H9 (cell line): Measurements from ENCODE around the gene C19orf25. TPM values are rescaled to one million over a fixed set of nuclear protein-coding genes. Genes with fewer than 3 reads are reported as not detected.
A peak's percentile ranks its signal among the peaks of the same experiment; 100 is the strongest.

Experiments
- DNase-seq: peaks from one replicate; pipeline ENCODE4 v3.0.0-alpha.2; 2017
- H2AFZ ChIP-seq: one replicate; pipeline ENCODE4 v1.6.1; 2013; ENCODE audit warnings: mild to moderate bottlenecking, low read length, control low read depth, moderate library complexity
- H2AK5ac ChIP-seq: 2 replicates; pipeline ENCODE4 v1.6.1; 2013; ENCODE audit warnings: low read length, control low read depth, mixed read lengths; ENCODE audit not compliant: insufficient read length
- H2BK120ac ChIP-seq: one replicate; pipeline ENCODE4 v1.6.1; 2013; ENCODE audit warnings: low read depth, mild to moderate bottlenecking, low read length, control low read depth, inconsistent platforms; ENCODE audit not compliant: poor library complexity, severe bottlenecking
- H2BK12ac ChIP-seq: 2 replicates; pipeline ENCODE4 v1.6.1; 2013; ENCODE audit warnings: low read length, control low read depth, mixed read lengths, low read depth; ENCODE audit not compliant: insufficient read length
- H2BK15ac ChIP-seq: 2 replicates; pipeline ENCODE4 v1.6.1; 2013; ENCODE audit warnings: low read depth, low read length, control low read depth
- H2BK20ac ChIP-seq: one replicate; pipeline ENCODE4 v1.6.1; 2013; ENCODE audit warnings: low read depth, mild to moderate bottlenecking, low read length, control low read depth, inconsistent platforms; ENCODE audit not compliant: poor library complexity, severe bottlenecking
- H2BK5ac ChIP-seq: 2 replicates; pipeline ENCODE4 v1.6.1; 2013; ENCODE audit warnings: low read length, control low read depth, mixed read lengths; ENCODE audit not compliant: insufficient read length
- H3K14ac ChIP-seq: 2 replicates; pipeline ENCODE4 v1.6.1; 2013; ENCODE audit warnings: low read length, control low read depth; ENCODE audit not compliant: insufficient read depth
- H3K18ac ChIP-seq: 2 replicates; pipeline ENCODE4 v1.6.1; 2013; ENCODE audit warnings: low read depth, mild to moderate bottlenecking, mixed read lengths, low read length, control low read depth; ENCODE audit not compliant: insufficient read length
- H3K23ac ChIP-seq: 2 replicates; pipeline ENCODE4 v1.6.1; 2013; ENCODE audit warnings: low read length, control low read depth, mixed read lengths, low read depth; ENCODE audit not compliant: insufficient read length
- H3K23me2 ChIP-seq: 2 replicates; pipeline ENCODE4 v1.6.1; 2013; ENCODE audit warnings: low read depth, mild to moderate bottlenecking, mixed read lengths, low read length, control low read depth; ENCODE audit not compliant: insufficient read length, poor library complexity, severe bottlenecking
- H3K27ac ChIP-seq: 2 replicates; pipeline ENCODE4 v1.5.1; 2013; ENCODE audit warnings: low read length, control low read depth, mixed read lengths, low read depth; ENCODE audit not compliant: insufficient read length
- H3K27me3 ChIP-seq: 2 replicates; pipeline ENCODE4 v1.6.1; 2013; ENCODE audit warnings: low read length, control low read depth, inconsistent platforms; ENCODE audit not compliant: insufficient read depth
- H3K4ac ChIP-seq: 2 replicates; pipeline ENCODE4 v1.6.1; 2013; ENCODE audit warnings: low read depth, mild to moderate bottlenecking, control low read depth, inconsistent platforms, low read length, moderate library complexity
- H3K4me1 ChIP-seq: 2 replicates; pipeline ENCODE4 v1.6.1; 2013; ENCODE audit warnings: low read length, control low read depth, inconsistent platforms; ENCODE audit not compliant: insufficient read depth
- H3K4me2 ChIP-seq: 2 replicates; pipeline ENCODE4 v1.6.1; 2013; ENCODE audit warnings: low read length, control low read depth, mixed read lengths; ENCODE audit not compliant: insufficient read length, insufficient read depth
- H3K56ac ChIP-seq: 2 replicates; pipeline ENCODE4 v1.6.1; 2013; ENCODE audit warnings: low read depth, mild to moderate bottlenecking, mixed read lengths, low read length, control low read depth; ENCODE audit not compliant: insufficient read length
- H3K79me1 ChIP-seq: 2 replicates; pipeline ENCODE4 v1.6.1; 2013; ENCODE audit warnings: low read depth, mild to moderate bottlenecking, moderate library complexity, low read length, control low read depth, inconsistent platforms; ENCODE audit not compliant: insufficient read depth, poor library complexity, severe bottlenecking
- H3K79me2 ChIP-seq: 2 replicates; pipeline ENCODE4 v1.6.1; 2013; ENCODE audit warnings: low read length, control low read depth, inconsistent platforms; ENCODE audit not compliant: insufficient read depth
- H3K9ac ChIP-seq: 2 replicates; pipeline ENCODE4 v1.6.1; 2013; ENCODE audit warnings: low read length, control low read depth, mixed read lengths; ENCODE audit not compliant: insufficient read length; ENCODE audit errors: extremely low read depth
- H3K9me3 ChIP-seq: one replicate; pipeline ENCODE4 v1.6.1; 2013; ENCODE audit warnings: low read depth, low read length, inconsistent platforms; ENCODE audit not compliant: control insufficient read depth
- H3T11ph ChIP-seq: one replicate; pipeline ENCODE4 v1.6.1; 2013; ENCODE audit warnings: mild to moderate bottlenecking, low read length, control low read depth, inconsistent platforms
- H4K20me1 ChIP-seq: one replicate; pipeline ENCODE4 v1.6.1; 2013; ENCODE audit not compliant: control insufficient read depth, insufficient read length, insufficient read depth
- H4K5ac ChIP-seq: 2 replicates; pipeline ENCODE4 v1.6.1; 2013; ENCODE audit warnings: low read depth, mild to moderate bottlenecking, mixed read lengths, low read length, control low read depth; ENCODE audit not compliant: insufficient read length
- H4K8ac ChIP-seq: replicated peaks from 2 replicates; pipeline ENCODE4 v1.6.1; 2013; ENCODE audit warnings: low read length, control low read depth, mixed read lengths, low read depth; ENCODE audit not compliant: insufficient read length
- H4K91ac ChIP-seq: 2 replicates; pipeline ENCODE4 v1.6.1; 2013; ENCODE audit warnings: low read depth, mild to moderate bottlenecking, moderate library complexity, mixed read lengths, low read length, control low read depth; ENCODE audit not compliant: insufficient read length
- H3K27ac Mint-ChIP-seq, 3 experiments: 2 replicates in 2 of 3; 3 replicates in 1 of 3; pipeline ENCODE4 v1.8.0; 2020 to 2021; ENCODE audit warnings: mixed read lengths in 3 of 3, mild to moderate bottlenecking in 1 of 3, moderate library complexity in 1 of 3
- H3K27me3 Mint-ChIP-seq: 2 replicates; pipeline ENCODE4 v1.8.0; 2021; ENCODE audit warnings: low read depth, mild to moderate bottlenecking, moderate library complexity, mixed read lengths
- H3K36me3 Mint-ChIP-seq, 3 experiments: 2 replicates in 2 of 3; 3 replicates in 1 of 3; pipeline ENCODE4 v1.8.0; 2020 to 2021; ENCODE audit warnings: low read depth in 3 of 3, mixed read lengths in 3 of 3; ENCODE audit not compliant: insufficient read depth in 1 of 3
- H3K4me1 Mint-ChIP-seq, 2 experiments: 2 replicates each; pipeline ENCODE4 v1.8.0; 2020; ENCODE audit warnings: mixed read lengths in 2 of 2
- H3K4me3 Mint-ChIP-seq, 2 experiments: 2 replicates in 1 of 2; 3 replicates in 1 of 2; pipeline ENCODE4 v1.8.0; 2020 to 2021; ENCODE audit warnings: mild to moderate bottlenecking in 2 of 2, mixed read lengths in 2 of 2, moderate library complexity in 1 of 2
- H3K9me3 Mint-ChIP-seq, 2 experiments: 2 replicates in 1 of 2; 3 replicates in 1 of 2; pipeline ENCODE4 v1.8.0; 2020; ENCODE audit warnings: mild to moderate bottlenecking in 2 of 2, mixed read lengths in 2 of 2, moderate library complexity in 1 of 2
- WGBS: extraction: QIAGEN DNeasy Blood & Tissue Kit; methylation state at CpG from one replicate; pipeline ENCODE4 v1.1.7; 2013; ENCODE audit warnings: missing lambda C conversion rate, low lambda C conversion rate, mixed read lengths; ENCODE audit not compliant: insufficient read length; ENCODE audit errors: extremely low coverage; 5-methylcytosine and 5-hydroxymethylcytosine counted together
- total RNA-seq: library from RNA; stranded (reverse); gene quantifications from 2 replicates; pipeline ENCODE4 v1.2.1, GENCODE V29; 2021
- TF ChIP-seq, protein P1 (sequence below): fragments of 200-600 bp; sonication (generic); conservative IDR thresholded peaks from 3 replicates; pipeline ENCODE4 v1.8.0; 2021; ENCODE audit warnings: antibody characterized with exemption, mild to moderate bottlenecking

Gene C19orf25
- total RNA-seq, 1 experiment from 2014 or later, result 36.8 TPM

DNA sequence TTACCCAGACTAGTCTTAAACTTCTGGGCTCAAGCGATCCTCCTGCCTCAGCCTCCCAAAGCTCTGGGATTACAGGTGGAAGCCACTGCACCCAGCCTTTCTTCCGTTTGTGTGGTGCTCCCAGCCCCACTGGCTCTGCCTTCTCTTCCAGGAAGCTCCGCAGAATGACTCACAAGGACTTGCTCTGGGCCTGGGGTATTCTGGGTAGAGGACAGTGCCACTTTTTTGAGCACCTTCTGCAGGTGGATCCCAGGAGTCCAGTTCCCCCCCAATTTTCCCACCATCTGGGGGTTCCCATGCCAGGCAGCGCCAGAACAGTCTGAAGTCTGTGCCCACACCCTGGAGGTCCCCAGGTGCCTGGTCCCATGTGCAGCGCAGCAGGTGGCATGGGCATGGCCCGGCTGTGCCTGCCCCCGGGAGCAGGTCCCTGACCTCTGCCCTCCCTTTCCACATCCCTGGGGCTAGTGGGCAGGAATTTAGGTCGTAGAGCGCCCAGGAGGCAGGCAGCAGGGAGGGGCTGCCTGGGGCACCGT lies 13.5 kb upstream of the C19orf25 start:
- H3K4me3 Mint-ChIP-seq, result peak overlapping the region in 1 of 2 experiments; percentile 85; a peak in 1 of 5 replicates
- no peaks in the 10 kb centered on the region; a peak in 1 of 7 replicates for H3K36me3 Mint-ChIP-seq
- no CpG with 5 or more reads among the region's 10 CpGs for WGBS

More for the DNA sequence above, 13.5 kb upstream of the C19orf25 start:
- Mint-ChIP-seq H3K4me1 (peaks cover 4 to 17% of the 10 kb centered on the region in 2 experiments), H3K27me3 (peaks cover 53% of the 10 kb centered on the region), H3K27ac (no peak overlapping the region), H3K9me3 (no peaks in the 10 kb centered on the region; a peak in 1 of 5 replicates)
- Histone ChIP-seq H2AK5ac (no peak overlapping the region), H3K14ac (no peak overlapping the region), H4K5ac (no peak overlapping the region), H3K4me1 (no peaks in the 10 kb centered on the region), H3K27me3 (peaks cover 3% of the 10 kb centered on the region; the same call in 1 of the 2 replicates), H3K18ac (no peak overlapping the region), H4K91ac (no peak overlapping the region), H4K20me1 (no peaks in the 10 kb centered on the region), H3K9ac (no peak overlapping the region), H2BK12ac (no peak overlapping the region), H3K79me1 (no peaks in the 10 kb centered on the region), H3K9me3 (no peaks in the 10 kb centered on the region), H2BK120ac (no peak overlapping the region), H3T11ph (no peak overlapping the region), H2BK20ac (no peak overlapping the region), H2BK15ac (no peak overlapping the region), H3K4me2 (no peak overlapping the region), H3K4ac (no peak overlapping the region), H3K27ac (no peak overlapping the region), H4K8ac (no peak overlapping the region), H3K79me2 (no peaks in the 10 kb centered on the region), H2AFZ (no peak overlapping the region), H3K56ac (no peak overlapping the region), H2BK5ac (no peak overlapping the region), H3K23ac (no peak overlapping the region), H3K23me2 (peaks cover 9% of the 10 kb centered on the region)
- DNase-seq, result no peak
- TF ChIP-seq, protein P1, sequence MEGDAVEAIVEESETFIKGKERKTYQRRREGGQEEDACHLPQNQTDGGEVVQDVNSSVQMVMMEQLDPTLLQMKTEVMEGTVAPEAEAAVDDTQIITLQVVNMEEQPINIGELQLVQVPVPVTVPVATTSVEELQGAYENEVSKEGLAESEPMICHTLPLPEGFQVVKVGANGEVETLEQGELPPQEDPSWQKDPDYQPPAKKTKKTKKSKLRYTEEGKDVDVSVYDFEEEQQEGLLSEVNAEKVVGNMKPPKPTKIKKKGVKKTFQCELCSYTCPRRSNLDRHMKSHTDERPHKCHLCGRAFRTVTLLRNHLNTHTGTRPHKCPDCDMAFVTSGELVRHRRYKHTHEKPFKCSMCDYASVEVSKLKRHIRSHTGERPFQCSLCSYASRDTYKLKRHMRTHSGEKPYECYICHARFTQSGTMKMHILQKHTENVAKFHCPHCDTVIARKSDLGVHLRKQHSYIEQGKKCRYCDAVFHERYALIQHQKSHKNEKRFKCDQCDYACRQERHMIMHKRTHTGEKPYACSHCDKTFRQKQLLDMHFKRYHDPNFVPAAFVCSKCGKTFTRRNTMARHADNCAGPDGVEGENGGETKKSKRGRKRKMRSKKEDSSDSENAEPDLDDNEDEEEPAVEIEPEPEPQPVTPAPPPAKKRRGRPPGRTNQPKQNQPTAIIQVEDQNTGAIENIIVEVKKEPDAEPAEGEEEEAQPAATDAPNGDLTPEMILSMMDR, result no peak
